SK-N-SH (cell line): ENCODE data around the gene SLC13A3. TPM values are rescaled to one million over a fixed set of nuclear protein-coding genes. Genes with fewer than 3 reads are reported as not detected.

Experiments used
- CTCF ChIA-PET: fragments of 300-600, 350-600 bp; formaldehyde crosslinking; extraction: SDS; loops from one replicate; lab custom pipeline; 2021; lab: Yijun Ruan, JAX
- POLR2A ChIA-PET: fragments of 350-600 bp; sonication (Branson Sonifier 250); formaldehyde crosslinking; extraction: SDS; loops from one replicate; lab custom pipeline; 2020; ENCODE audit warnings: antibody characterized with exemption, inconsistent platforms; lab: Yijun Ruan, JAX
- DNase-seq: peaks from one replicate; pipeline ENCODE4 v3.0.0; 2012
- H2AFZ ChIP-seq: fragments of 200-600 bp; sonication (generic); 2 replicates; pipeline ENCODE4 v1.8.1; 2016; ENCODE audit warnings: antibody characterized with exemption, mild to moderate bottlenecking, low read depth
- H3F3A ChIP-seq: fragments of 200-600 bp; sonication (generic); replicated peaks from 2 replicates; pipeline ENCODE3; 2016; ENCODE audit warnings: antibody characterized with exemption, mild to moderate bottlenecking; ENCODE audit not compliant: insufficient read depth
- H3K27ac ChIP-seq, 2 experiments: fragments of 200-500 bp in 1 of 2; fragments of 200-600 bp in 1 of 2; sonication (Bioruptor generic) in 1 of 2; sonication (generic), shearing (Covaris generic) in 1 of 2; 2 replicates each; pipeline versions ENCODE4 v1.5.1 to v1.6.1; 2014 to 2016; ENCODE audit warnings: low read depth in 2 of 2, inconsistent platforms in 1 of 2, low read length in 1 of 2, mild to moderate bottlenecking in 1 of 2, mixed read lengths in 1 of 2
- H3K27me3 ChIP-seq: fragments of 200-600 bp; sonication (generic), shearing (Covaris generic); 2 replicates; pipeline ENCODE4 v1.6.1; 2016; ENCODE audit warnings: mixed run types; ENCODE audit not compliant: insufficient read depth
- H3K36me3 ChIP-seq, 2 experiments: fragments of 200-500 bp in 1 of 2; fragments of 200-600 bp in 1 of 2; sonication (Bioruptor generic) in 1 of 2; sonication (generic) in 1 of 2; replicated peaks in 1 of 2; 2 replicates each; pipeline versions ENCODE3 to v1.5.1; 2014 to 2016; ENCODE audit warnings: low read length in 1 of 2, mild to moderate bottlenecking in 1 of 2; ENCODE audit not compliant: insufficient read depth in 2 of 2, control insufficient read depth in 1 of 2
- H3K4me1 ChIP-seq, 2 experiments: fragments of 200-500 bp in 1 of 2; fragments of 200-600 bp in 1 of 2; sonication (Bioruptor generic) in 1 of 2; sonication (generic), shearing (Covaris generic) in 1 of 2; 2 replicates each; pipeline versions ENCODE4 v1.5.1 to v1.6.1; 2014 to 2016; ENCODE audit warnings: low read depth in 1 of 2, low read length in 1 of 2, mixed run types in 1 of 2; ENCODE audit not compliant: insufficient read depth in 2 of 2, control insufficient read depth in 1 of 2
- H3K4me2 ChIP-seq: fragments of 200-600 bp; sonication (generic), shearing (Covaris generic); 2 replicates; pipeline ENCODE4 v1.6.1; 2017; ENCODE audit warnings: mixed run types
- H3K4me3 ChIP-seq, 2 experiments: fragments of 200-500 bp in 1 of 2; fragments of 200-600 bp in 1 of 2; sonication (Bioruptor generic) in 1 of 2; sonication (generic), shearing (Covaris generic) in 1 of 2; 2 replicates each; pipeline versions ENCODE4 v1.5.1 to v1.8.1; 2014 to 2016; ENCODE audit warnings: low read depth in 2 of 2, inconsistent platforms in 1 of 2, low read length in 1 of 2, mild to moderate bottlenecking in 1 of 2, mixed read lengths in 1 of 2, moderate library complexity in 1 of 2
- H3K79me2 ChIP-seq: fragments of 200-600 bp; sonication (generic); 2 replicates; pipeline ENCODE4 v1.8.1; 2017; ENCODE audit warnings: mild to moderate bottlenecking; ENCODE audit not compliant: insufficient read depth
- H3K9ac ChIP-seq: fragments of 200-600 bp; sonication (generic); 2 replicates; pipeline ENCODE4 v1.6.1; 2017; ENCODE audit warnings: mixed run types
- H3K9me2 ChIP-seq: fragments of 200-600 bp; sonication (generic); 2 replicates; pipeline ENCODE4 v1.6.1; 2017; ENCODE audit warnings: mixed run types
- H3K9me3 ChIP-seq: fragments of 200-600 bp; sonication (generic); 2 replicates; pipeline ENCODE4 v1.6.1; 2017; ENCODE audit warnings: mixed run types, mild to moderate bottlenecking, moderate library complexity
- H4K20me1 ChIP-seq: fragments of 200-600 bp; sonication (generic); 2 replicates; pipeline ENCODE4 v1.6.1; 2017; ENCODE audit warnings: mild to moderate bottlenecking, mixed run types; ENCODE audit not compliant: insufficient read depth
- CHD2 ChIP-seq: fragments of 150-350 bp; IDR thresholded peaks from 2 replicates; pipeline ENCODE4 v1.6.1; 2018; ENCODE audit warnings: low read length; ENCODE audit not compliant: partially characterized antibody
- CTCF ChIP-seq: fragments of 200-600 bp; sonication (generic); IDR thresholded peaks from 2 replicates; pipeline ENCODE4 v1.6.1; 2017; ENCODE audit warnings: antibody characterized with exemption, mild to moderate bottlenecking, moderate library complexity
- ELF1 ChIP-seq: IDR thresholded peaks from 2 replicates; pipeline ENCODE4 v1.4.0; 2012
- GATA2 ChIP-seq: sonication (generic); formaldehyde crosslinking; IDR thresholded peaks from 2 replicates; pipeline ENCODE4 v1.5.0; 2020; ENCODE audit warnings: mild to moderate bottlenecking, missing genetic modification reagents
- RXRA ChIP-seq: IDR thresholded peaks from 2 replicates; pipeline ENCODE4 v1.4.0; 2012; ENCODE audit warnings: low read depth, mild to moderate bottlenecking, borderline replicate concordance
- USF2 ChIP-seq: fragments of 150-350 bp; IDR thresholded peaks from 2 replicates; pipeline ENCODE4 v1.6.1; 2017; ENCODE audit warnings: antibody characterized with exemption, low read length, low read depth, borderline replicate concordance
- WGBS: methylation state at CpG from one replicate; pipeline ENCODE4 v1.1.6; 2017; ENCODE audit warnings: low lambda C conversion rate; 5-methylcytosine and 5-hydroxymethylcytosine counted together
- polyA plus RNA-seq, 3 experiments: library from polyadenylated mRNA; depleted of rRNA; stranded (reverse); fragments of >200 nt; gene quantifications; 2 replicates each; pipeline ENCODE4 v1.2.3, GENCODE V29; 2012

Gene SLC13A3
- polyA plus RNA-seq, 1 of the 3 experiments (the other 2 are of a cell fraction), result 0.10 TPM

- DNase-seq, result no peak
- Histone ChIP-seq H3K9me2 (no peaks in the 10 kb centered on the region), H3K9ac (no peak overlapping the region), H3K9me3 (no peaks in the 10 kb centered on the region), H3K27me3 (no peaks in the 10 kb centered on the region; the same call in 1 of the 2 replicates), H3K79me2 (no peaks in the 10 kb centered on the region), H3K27ac (no peak overlapping the region), H3K4me1 (peaks cover 0 to 3% of the 10 kb centered on the region in 2 experiments; a peak in 2 of 4 replicates), H3F3A (peaks cover 4% of the 10 kb centered on the region), H4K20me1 (no peaks in the 10 kb centered on the region), H3K4me2 (no peak overlapping the region), H3K36me3 (no peaks in the 10 kb centered on the region), H2AFZ (no peak overlapping the region), H3K4me3 (no peak overlapping the region)
- 34% methylated on average over 2 of the region's 2 CpGs for WGBS
- CTCF ChIA-PET, result interaction anchor here (1.2 kb wide), 2 partner anchors 9 to 30 kb away, joined by 3 to 4 read pairs; no protein-coding TSS in a partner anchor
- POLR2A ChIA-PET, result no interaction called here
- TF ChIP-seq ELF1 (no peak), USF2 (no peak)
Observed at GRCh38 chr20:46594725-46595124, 56.5 kb downstream of the SLC13A3 start.

GRCh38 chr20:46592580-46593362 is 58.5 kb downstream of the SLC13A3 start:
- H3K4me3 ChIP-seq, result no peak overlapping the region
- no peaks in the 10 kb centered on the region; the same call in 1 of the 2 replicates for H3K27me3 ChIP-seq
- H3F3A ChIP-seq, result peaks cover 4% of the 10 kb centered on the region
- no peak for DNase-seq
- ChIA-PET POLR2A (no interaction called here), CTCF (interaction anchor here (0.6 kb wide), 1 partner anchor 89 kb away, joined by 3 read pairs; no protein-coding TSS in a partner anchor)
- 26% methylated on average over 4 of the region's 4 CpGs for WGBS
- no peaks in the 10 kb centered on the region for H3K9me2 ChIP-seq
- TF ChIP-seq CHD2, result no peak
- peak; percentile 31; the same call in 1 of the 2 replicates for TF ChIP-seq CTCF
- H3K4me2 ChIP-seq, result no peak overlapping the region
- H3K36me3 ChIP-seq, result no peaks in the 10 kb centered on the region
- H4K20me1 ChIP-seq, result no peaks in the 10 kb centered on the region
- no peaks in the 10 kb centered on the region for H3K79me2 ChIP-seq
- H3K4me1 ChIP-seq, result peaks cover 0 to 3% of the 10 kb centered on the region in 2 experiments; a peak in 2 of 4 replicates
- H3K27ac ChIP-seq, result no peak overlapping the region
- no peak overlapping the region for H2AFZ ChIP-seq
- H3K9ac ChIP-seq, result no peak overlapping the region
- H3K9me3 ChIP-seq, result no peaks in the 10 kb centered on the region

GRCh38 chr20:46590443-46590842 is 60.8 kb downstream of the SLC13A3 start:
- no peak overlapping the region for H3K4me2 ChIP-seq
- H3K4me1 ChIP-seq, result peaks cover 0 to 3% of the 10 kb centered on the region in 2 experiments; a peak in 2 of 4 replicates
- H3K4me3 ChIP-seq, result no peak overlapping the region
- no peak overlapping the region for H3K27ac ChIP-seq
- peak; percentile 45 for TF ChIP-seq GATA2 (CRISPR knock-in tag)
- TF ChIP-seq RXRA, result no peak
- H3K9me2 ChIP-seq, result no peaks in the 10 kb centered on the region
- H2AFZ ChIP-seq, result no peak overlapping the region
- ChIA-PET CTCF (no interaction called here), POLR2A (interaction anchor here (0.6 kb wide), 1 partner anchor 99 kb away, joined by 5 read pairs; the partner anchor contains the start of gene TP53RK)
- WGBS, result 4% methylated on average over 1 of the region's 1 CpG
- DNase-seq, result no peak
- no peaks in the 10 kb centered on the region for H3K79me2 ChIP-seq
- no peaks in the 10 kb centered on the region for H3K9me3 ChIP-seq
- no peaks in the 10 kb centered on the region for H3K36me3 ChIP-seq
- no peaks in the 10 kb centered on the region; the same call in 1 of the 2 replicates for H3K27me3 ChIP-seq
- no peaks in the 10 kb centered on the region for H4K20me1 ChIP-seq
- H3F3A ChIP-seq, result peaks cover 4% of the 10 kb centered on the region
- no peak overlapping the region for H3K9ac ChIP-seq
